NCI-H2171 treated with DMSO at 0.1 percent for 48 hours (cell line): Measurements from ENCODE around the gene ATF4.

ENCODE experiments used
- DNase-seq: peaks from one replicate; lab custom pipeline; 2025; lab: John Stamatoyannopoulos, UW

ATF4 gene

DNA sequence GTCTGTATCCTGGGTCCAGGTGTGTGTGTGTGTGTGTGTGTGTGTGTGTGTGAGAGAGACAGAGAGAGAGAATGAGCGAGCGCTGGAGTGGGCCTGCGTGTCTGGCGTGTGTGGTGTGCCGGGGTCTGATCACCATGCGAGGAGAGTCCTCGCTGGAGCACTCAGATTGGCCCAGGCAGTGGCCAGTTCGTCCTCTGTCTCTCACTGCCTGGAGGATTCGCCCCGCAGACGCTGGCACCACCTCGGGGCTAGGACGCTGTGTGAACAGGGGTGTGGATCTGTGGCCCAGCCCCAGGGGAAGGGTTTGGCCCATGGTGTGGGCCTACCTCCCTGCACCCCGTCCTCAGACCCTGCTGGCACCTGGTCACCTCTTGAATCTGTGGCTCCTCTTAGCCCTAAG lies 38.6 kb downstream of the ATF4 start:
- no peak for DNase-seq

GRCh38 chr22:39559456-39560105 lies 39.2 kb downstream of the ATF4 start:
- no peak for DNase-seq

DNA sequence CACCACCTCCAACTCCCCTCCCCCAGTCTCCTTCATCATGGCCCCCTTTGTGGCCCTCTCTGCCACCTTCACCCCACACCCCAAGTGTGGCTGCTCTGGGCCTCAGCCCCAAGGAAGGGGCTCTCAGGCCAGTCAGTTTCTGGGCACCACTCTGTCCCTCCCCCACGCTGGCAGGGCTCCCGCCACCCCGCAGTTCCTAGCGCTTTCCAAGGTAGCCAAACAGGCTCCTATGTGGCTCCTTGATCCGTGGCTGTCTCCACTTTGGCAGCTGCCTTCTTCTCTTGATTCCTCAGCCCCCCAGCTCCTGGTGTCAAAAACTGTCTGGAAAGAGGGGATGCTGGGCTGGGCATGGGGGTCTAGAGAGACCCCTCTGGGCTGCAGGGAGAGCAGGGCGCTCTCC lies 39.8 kb downstream of the ATF4 start:
- DNase-seq: no peak

DNA sequence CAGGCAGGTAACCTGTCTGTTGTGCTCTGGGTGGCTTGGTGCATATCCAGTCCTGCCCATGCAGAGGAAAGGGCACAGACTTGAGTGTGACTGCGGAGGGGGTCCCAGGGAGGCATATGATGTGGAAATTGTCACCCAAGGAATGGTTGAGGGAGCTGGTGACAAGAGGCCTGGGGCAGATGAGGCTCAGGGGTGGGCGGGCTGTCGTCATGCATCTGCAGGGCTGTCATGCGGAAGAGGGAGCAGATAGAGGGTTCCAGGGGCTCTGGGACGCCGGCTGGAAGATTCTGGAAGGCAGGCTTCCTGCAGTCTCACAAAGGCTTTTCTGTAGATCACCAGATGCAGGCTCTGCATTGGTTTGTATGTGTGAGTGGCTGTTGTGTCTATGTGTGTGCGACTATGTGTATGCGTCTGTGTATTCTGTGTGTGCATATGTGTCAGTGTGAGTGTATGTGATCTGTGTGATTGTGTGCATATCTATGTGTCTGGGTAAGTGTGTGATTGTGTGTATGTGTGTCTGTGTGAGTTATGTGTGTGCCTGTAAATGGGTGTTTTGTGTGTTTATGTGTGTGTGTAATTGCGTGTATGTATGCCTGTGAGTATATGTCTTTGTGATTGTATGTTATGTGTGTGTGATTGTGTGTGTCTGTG lies 42.6 kb downstream of the ATF4 start:
- no peak for DNase-seq

DNA sequence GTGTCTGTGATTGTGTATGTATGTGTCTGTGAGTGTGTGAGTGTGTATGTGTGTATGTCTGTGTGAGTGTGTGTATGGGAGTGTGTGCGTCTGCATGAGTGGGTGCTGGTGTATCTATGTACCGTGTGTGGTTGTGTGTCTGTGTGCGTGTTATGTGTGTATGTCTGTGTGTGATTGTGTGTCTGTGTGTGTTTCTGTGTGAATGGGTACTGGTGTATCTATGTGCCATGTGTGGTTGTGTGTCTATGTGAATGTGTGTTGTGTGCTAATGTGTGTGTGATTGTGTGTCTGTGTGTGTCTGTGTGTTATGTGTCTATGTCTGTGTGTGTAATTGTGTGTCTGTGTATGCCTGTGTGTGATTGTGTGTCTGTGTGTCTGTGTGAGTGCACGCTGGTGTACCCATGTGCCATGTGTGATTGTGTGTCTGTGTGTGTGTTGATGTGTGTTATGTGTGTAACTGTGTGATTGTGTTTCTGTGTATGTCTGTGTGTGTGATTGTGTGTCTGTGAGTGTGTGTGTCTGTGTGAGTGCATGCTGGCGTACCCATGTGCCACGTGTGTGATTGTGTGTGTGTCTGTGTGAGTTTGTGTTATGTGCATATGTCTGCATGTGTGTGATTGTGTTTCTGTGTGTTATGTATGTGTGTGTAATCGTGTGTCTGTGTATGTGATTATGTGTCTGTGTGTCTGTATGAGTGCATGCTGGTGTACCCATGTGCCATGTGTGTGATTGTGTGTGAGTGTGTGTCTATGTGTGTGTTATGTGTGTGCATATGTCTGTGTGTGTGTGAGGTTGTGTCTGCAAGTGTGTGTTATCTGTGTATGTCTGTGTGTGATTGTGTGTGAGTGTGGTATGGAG lies 43.4 kb downstream of the ATF4 start:
- DNase-seq: no peak

DNA sequence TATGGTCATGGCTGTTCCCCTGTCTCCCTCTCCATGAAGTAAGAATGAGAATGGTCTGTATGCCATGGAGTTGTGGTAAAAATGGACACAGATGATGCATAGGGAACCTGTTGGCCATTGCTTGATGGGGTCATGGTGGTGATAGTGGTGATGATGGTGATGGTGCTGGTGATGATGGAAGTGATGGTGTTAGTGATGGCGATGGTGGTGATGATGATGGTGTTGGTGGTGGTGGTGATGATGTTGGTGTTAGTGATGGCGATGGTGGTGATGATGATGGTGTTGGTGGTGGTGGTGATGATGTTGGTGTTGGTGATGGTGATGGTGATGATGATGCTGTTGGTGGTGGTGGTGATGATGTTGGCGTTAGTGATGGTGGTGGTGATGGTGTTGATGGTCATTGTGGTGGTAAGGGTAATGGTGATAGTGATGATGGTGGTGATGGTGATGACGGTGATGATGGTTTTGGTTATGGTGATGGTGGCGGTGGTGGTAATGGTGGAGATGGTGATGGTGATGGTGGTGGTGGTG lies 45.1 kb downstream of the ATF4 start:
- DNase-seq: no peak

- DNase-seq: no peak
Observed at GRCh38 chr22:39567135-39567946, 47.0 kb downstream of the ATF4 start.

GRCh38 chr22:39568278-39568981 lies 48.1 kb downstream of the ATF4 start:
- DNase-seq: no peak

GRCh38 chr22:39569066-39569465 lies 48.7 kb downstream of the ATF4 start:
- DNase-seq: no peak

- no peak for DNase-seq
Observed at GRCh38 chr22:39570226-39570625, 49.9 kb downstream of the ATF4 start.

DNA sequence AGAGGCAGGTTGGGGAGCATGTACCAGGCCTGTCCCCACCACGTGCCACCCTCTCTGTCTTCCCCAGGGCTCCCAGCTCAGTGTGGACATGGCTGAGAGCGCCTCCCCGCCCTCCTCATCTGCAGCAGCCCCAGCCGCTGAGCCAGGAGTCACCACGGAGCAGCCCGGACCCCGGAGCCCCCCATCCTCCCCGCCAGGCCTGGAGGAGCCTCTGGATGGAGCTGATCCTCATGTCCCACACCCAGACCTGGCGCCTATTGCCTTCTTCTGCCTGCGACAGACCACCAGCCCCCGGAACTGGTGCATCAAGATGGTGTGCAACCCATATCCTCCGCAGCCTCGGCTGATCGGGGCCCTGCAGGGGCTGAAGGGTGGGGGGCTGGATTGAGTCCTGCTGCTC lies 50.3 kb downstream of the ATF4 start, which contains the start of gene CACNA1I:
TSS of gene CACNA1I (plus strand) at position 89 of the 400 bp plus-strand sequence. CDS start at position 89, 0 bp downstream.
- DNase-seq: no peak

- no peak for DNase-seq
Observed at GRCh38 chr22:39571538-39571937, 51.2 kb downstream of the ATF4 start.
